HG03060 (cell line): ENCODE measurements around the gene ZFP1.
A peak's percentile ranks its signal among the peaks of the same experiment; 100 is the strongest.

Experiments used
- ATAC-seq: cut with Tn5 transposase; IDR thresholded peaks from one replicate; pipeline ENCODE4 v1.9.1; 2021; ENCODE audit warnings: low read depth, moderate number of reproducible peaks; ENCODE audit not compliant: unreplicated experiment

ZFP1 gene

GRCh38 chr16:75148311-75149195 is at the start of gene ZFP1:
TSS of gene ZFP1 (plus strand) at chr16:75148524. CDS start at chr16:75152952, 4,428 bp downstream.
- peak; percentile 59 for ATAC-seq

DNA sequence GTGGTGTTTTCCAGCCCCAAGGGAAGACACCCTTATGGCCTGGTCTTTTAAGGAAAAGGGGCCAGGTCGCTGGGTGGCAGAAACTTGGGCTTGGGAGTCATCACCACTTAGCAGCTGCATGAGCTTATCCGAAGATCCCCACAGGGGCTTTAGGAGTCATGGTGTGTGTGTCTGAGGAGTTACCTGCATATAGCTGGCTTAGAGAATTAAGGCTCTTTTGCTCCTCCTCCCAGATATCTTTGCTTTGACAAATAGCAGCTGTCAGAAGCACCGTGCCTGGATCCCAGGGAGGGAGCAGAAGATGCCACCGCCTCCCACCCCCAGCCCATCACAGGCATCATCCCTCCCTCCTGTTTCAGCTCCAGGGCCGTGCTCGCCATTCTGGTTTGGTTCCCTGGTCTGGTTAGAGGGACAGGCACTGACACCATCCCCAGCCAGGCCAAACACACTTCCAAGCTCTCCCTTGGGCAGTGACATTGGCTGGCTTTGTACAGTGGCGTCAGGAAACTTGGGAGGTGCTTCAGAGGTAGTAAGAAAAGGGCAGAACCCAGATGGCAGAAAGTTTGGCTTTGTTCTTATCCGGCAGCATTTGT is 49.2 kb upstream of the ZFP1 start:
- ATAC-seq = no peak

- no peak for ATAC-seq
These were observed 48.4 kb upstream of the ZFP1 start for GRCh38 chr16:75099738-75100602.

DNA sequence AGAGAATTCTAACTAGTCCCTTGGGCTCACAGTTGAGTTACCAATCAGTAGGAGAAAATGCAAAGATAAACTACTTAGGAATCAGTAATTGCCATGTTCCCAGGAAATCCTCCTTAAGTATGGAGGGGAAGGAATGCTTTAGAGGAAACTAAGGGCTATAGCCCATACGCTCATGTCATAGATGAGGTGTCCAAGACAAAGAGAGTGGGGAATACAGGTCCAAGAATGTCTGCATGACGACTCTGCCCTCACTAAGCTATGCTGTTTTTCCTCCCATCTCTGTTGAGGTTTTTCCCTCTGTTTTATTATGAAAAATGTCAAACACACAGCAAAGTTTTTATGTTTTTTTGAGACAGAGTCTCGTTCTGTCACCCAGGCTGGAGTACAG is 47.7 kb upstream of the ZFP1 start:
- ATAC-seq = no peak

GRCh38 chr16:75101635-75102034 is 46.7 kb upstream of the ZFP1 start:
- ATAC-seq = no peak

- ATAC-seq = no peak
These were observed 45.7 kb upstream of the ZFP1 start for GRCh38 chr16:75102595-75102994.

DNA sequence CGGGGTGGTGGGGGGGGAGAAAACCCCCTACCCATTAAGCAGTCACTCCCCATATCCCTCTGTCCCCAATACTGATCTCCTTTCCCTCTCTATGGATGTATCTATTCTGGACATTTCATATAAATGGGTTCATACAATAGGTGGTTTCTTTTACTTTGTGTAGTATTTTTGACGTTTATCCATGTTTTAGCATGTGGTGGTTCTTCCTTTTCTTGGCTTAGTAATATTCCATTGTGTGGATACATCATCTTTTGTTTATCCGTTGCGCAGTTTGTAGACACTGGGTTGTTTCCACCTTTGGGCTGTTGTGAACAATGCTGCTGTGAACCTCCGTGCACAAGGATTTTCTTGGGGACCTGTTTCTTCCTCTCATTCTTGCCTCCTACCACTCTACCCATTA is 44.3 kb upstream of the ZFP1 start:
- no peak for ATAC-seq

- no peak for ATAC-seq
These were observed 43.5 kb upstream of the ZFP1 start for GRCh38 chr16:75104836-75105235.

DNA sequence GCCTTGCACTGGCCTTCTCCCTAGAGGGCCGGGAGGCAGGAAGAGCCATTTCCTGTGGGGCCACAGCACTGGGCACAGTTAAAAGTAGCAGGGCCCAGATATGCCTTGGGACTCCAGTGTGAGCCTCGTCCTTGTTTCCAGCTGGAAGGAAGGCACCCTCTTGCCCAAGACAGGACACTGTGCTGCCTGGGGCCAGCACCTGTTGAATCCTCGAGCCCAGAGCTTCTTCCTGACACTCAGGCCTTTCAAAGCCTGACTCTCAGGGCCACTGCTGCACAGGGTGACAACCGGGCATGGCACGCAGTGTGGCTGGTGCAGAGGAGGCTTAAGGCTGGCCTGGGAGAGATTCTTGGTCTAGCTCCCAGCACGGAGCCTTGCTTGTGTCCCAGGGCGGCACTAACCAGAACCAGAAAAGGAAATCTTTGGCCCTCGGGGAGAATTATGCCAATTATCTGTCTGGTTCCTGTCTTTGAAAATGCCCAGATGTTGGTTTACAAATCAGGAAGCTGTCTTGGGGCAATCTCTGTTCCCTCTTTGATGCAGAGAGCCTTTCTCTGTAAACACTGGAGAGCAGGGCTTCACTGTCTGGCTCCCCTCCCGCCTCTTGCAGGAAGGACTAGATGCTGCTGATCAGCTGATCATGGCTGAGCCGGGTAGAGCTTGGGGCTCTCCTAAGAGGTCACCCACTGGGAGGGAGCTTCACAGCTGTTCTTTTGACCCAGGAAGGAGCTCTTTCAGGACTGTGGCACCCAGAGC is 42.8 kb upstream of the ZFP1 start:
- ATAC-seq = no peak

DNA sequence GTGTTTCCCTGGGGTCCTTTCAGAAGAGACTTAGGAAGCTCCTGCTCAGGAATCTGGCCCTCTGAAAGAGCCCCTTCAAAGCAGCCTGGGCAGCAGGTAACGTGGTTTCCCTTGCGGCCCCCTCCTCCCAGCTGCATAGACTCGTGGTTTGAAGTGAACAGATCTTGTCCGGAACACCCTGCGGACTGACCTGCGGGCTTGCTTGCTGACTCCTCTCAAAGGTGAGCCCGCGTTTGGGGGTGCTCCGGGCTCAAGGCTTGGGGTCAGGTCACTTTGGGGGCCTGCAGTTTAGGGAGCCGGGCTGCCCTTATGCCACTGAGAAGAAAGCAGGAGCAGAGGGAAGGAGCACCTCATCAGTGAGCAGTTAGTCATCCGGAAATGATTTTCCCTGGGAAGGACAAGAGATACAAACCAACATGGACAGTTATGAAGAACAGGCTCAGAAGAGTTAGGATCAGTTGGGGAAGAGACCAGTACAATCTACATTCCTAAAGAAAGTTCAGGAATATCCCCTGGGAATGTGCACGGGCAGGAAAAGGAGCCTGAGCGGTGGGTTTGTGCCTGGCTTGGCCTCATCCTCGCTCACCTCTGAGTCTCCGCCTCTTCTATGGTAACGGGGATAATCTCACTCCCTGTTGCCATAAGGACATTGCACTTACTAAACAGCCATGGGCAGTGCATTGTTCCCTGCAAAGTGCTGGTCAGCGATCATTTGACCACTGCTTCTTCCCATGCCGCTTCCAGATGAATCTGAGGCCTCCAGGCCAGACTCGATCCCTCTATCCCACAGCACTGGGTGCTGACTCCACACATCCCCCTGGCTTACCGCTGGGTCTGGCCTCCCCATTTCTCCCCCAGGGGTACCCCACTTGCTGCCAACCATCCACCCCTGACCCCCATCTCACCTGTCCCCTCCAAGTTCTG is 41.7 kb upstream of the ZFP1 start:
- no peak for ATAC-seq

- ATAC-seq = no peak
These were observed 40.8 kb upstream of the ZFP1 start for GRCh38 chr16:75107505-75107904.

DNA sequence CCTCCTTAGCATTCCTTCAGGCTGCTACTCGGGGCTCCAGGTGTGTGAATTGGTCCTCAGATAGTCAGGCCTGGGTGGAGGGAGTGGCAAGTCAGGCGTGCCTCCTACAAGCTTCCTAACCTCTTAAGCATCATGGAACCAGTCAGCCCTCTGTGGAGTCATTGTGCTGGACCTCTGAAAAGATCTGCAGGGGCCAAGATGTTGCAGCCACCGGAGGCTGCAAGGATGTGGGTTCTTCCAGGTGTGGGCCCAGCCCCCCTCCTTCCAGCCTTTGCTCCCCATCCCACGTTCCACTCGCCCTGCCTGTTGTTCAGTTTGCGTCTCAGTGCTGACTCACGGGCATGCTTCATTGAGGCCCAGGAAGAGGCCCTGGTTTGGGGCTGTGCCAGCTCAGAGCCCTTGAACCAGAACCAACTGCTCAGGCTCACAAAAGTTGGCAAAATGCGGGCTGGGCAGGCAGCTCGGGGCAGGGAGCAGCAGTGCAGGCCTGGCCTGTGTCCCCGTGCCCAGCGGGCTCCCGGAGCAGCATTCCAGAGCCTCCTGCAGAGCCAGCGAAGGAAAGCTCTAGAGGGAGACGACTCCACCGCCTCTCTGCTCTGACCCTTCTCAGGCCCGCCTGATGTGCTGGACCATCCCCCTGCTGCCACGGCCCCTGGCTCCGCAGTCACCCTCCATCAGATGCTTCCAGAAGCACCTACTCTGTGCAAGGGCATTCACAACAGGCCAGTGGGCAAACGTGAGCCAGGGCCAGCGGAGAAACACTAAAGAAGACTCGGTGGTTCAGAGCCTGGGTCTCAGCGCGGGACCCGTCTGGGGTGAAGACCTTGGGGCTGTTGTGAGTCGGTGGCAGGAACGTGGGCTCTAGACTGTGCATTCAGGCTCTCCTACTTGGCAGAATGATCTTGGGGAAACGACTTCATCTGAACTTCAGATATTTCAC is 39.3 kb upstream of the ZFP1 start:
- ATAC-seq = no peak

- no peak for ATAC-seq
These were observed 38.5 kb upstream of the ZFP1 start for GRCh38 chr16:75109732-75110243.

DNA sequence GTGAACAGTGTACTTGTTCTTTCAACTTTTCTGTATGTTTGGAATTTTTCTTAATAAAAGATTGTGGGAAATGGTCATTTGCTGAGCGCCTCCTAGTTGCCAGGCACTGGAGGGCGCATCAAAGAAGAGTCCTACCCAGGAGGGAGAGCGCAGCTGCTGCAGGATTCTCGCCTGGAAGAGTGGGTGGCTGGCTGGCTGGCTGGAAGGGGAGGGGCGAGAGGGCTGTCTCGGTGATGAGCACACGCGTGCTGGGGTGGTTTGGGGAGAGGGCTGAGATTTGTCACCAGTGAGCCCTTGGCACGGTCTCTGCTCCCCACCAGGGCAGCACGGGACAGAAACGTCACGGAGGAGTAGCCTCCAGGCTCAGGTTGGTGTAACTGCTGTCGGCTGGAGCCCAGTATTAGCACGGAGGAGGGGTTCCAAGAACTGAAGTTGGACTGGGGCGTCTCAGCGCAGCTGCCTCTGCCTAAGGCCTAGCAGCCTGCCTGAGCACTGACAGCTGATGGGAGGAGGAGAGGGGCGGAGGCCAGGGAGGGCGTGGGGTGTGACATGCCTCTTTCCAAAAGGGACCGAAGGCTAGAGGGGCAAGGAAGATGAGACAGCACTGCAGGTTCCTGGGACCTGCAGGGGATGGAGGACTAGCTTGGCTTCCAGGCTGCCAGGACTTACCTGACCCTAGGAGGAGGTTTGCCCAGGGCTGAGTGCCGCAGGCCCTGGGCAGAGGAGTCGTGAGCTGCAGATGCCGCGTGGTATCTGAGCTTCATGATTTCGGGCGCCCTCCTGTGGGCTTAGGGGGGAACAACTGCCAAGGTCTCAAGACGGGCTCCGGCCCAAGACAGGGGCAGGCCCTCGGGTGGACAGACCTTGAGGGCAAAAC is 37.4 kb upstream of the ZFP1 start:
- ATAC-seq = peak; percentile 52

DNA sequence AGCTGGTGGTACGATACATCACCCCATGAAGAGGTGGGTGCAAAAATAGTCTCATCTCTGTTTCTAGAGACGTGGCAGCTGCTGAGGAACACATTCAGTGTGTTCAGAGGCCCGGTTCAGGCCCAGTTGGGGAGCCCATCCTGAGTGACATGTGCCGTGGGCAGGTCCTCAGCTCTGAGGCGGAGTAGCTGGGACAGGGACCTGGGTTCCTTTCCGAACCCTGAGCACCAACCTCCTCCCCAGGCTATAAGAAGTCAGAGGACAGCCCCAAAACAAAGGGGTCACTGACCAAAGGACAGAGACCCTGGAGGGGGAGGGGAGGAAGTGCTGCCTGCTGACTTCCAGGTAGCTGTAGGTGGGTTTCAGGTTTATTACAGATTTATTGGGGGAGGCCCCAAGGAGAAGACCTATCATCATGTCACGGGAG is 36.8 kb upstream of the ZFP1 start:
- ATAC-seq = no peak

GRCh38 chr16:75111961-75112733 is 36.2 kb upstream of the ZFP1 start:
- ATAC-seq = no peak
